Measurements from ENCODE around the gene NPAT. TPM values are rescaled to one million over a fixed set of nuclear protein-coding genes. Genes with fewer than 3 reads are reported as not detected.

Gene NPAT
- total RNA-seq, 1 experiment from 2014 or later = 14.9 TPM

- H3K27ac ChIP-seq (ENCODE audit: low read depth, low read length) = no peak overlapping the region
- no peaks in the 10 kb centered on the region for H3K27me3 ChIP-seq (ENCODE audit: insufficient read depth, low read length)
- intact Hi-C loops (cut with micrococcal nuclease) = no loop called here
- DNase-seq (ENCODE audit: low read depth, low spot score) (no peak), ATAC-seq (no peak)
- ChIA-PET RAD21 (ENCODE audit: low non-redundant PET in 1 of 2, low total read pairs in 2 of 2, uncharacterized antibody in 2 of 2, unreplicated experiment in 2 of 2) (no interaction called here), POLR2A (no interaction called here), CTCF (no interaction called here)
- peaks cover 33 to 38% of the 10 kb centered on the region in 2 experiments; a peak in 3 of 4 replicates for H3K36me3 ChIP-seq (ENCODE audit: control insufficient read depth in 1 of 2, insufficient read depth in 2 of 2, low read length in 2 of 2)
- no peak overlapping the region for H3K4me3 ChIP-seq (replicated peaks in 1 of 2; ENCODE audit: low read depth in 1 of 2, low read length in 2 of 2)
- no peaks in the 10 kb centered on the region; the same call in 1 of the 2 replicates for H4K20me1 ChIP-seq (ENCODE audit: insufficient read depth)
- H2AFZ ChIP-seq (ENCODE audit: low read depth, low read length, poor library complexity, severe bottlenecking) = no peak overlapping the region
- H3K79me2 ChIP-seq (ENCODE audit: insufficient read depth, low read length) = no peaks in the 10 kb centered on the region
- H3K4me2 ChIP-seq (ENCODE audit: low read length) = no peak overlapping the region
- H3K4me1 ChIP-seq (ENCODE audit: control insufficient read depth in 1 of 2, insufficient read depth in 2 of 2, low read length in 2 of 2) = no peaks in the 10 kb centered on the region
- TF ChIP-seq TCF7L2 (IDR thresholded peaks at IDR 0.05; ENCODE audit: borderline replicate concordance, extremely low read depth, insufficient read depth, insufficient read length) (no peak), ELF1 (IDR thresholded peaks at IDR 0.05; ENCODE audit: borderline replicate concordance, low read depth) (no peak), SIN3A (IDR thresholded peaks at IDR 0.05; ENCODE audit: low read depth) (no peak), YY1 (IDR thresholded peaks at IDR 0.05; ENCODE audit: extremely low read depth, insufficient replicate concordance, low read depth, low read length) (no peak), FOSL1 (IDR thresholded peaks at IDR 0.05; ENCODE audit: low read depth) (no peak), MAX (IDR thresholded peaks at IDR 0.05) (no peak), EGR1 (IDR thresholded peaks at IDR 0.05; ENCODE audit: low read depth) (no peak), JUND (IDR thresholded peaks at IDR 0.05) (no peak), CEBPB (IDR thresholded peaks at IDR 0.05; ENCODE audit: low read depth) (no peak), REST (IDR thresholded peaks at IDR 0.05; ENCODE audit: low read depth) (no peak), POLR2AphosphoS5 (IDR thresholded peaks at IDR 0.05; ENCODE audit: low read depth, low read length) (no peak), ATF3 (IDR thresholded peaks at IDR 0.05) (no peak), POLR2A (IDR thresholded peaks at IDR 0.05; ENCODE audit: borderline replicate concordance, extremely low read depth, insufficient read depth, insufficient read length) (no peak), CTCF (IDR thresholded peaks at IDR 0.05 in 2 of 3, conservative IDR thresholded peaks at IDR 0.05 in 1 of 3; ENCODE audit: borderline replicate concordance in 1 of 3, insufficient read depth in 1 of 3, low read depth in 2 of 3, low read length in 2 of 3) (no peak), CBX3 (IDR thresholded peaks at IDR 0.05; ENCODE audit: low read depth) (no peak)
- H3K9me3 ChIP-seq (ENCODE audit: control insufficient read depth in 1 of 2, insufficient read depth in 1 of 2, low read depth in 1 of 2, low read length in 2 of 2) = no peaks in the 10 kb centered on the region
- BruUV-seq (replicated peaks) = no TSS peak
- H3K9me2 ChIP-seq (ENCODE audit: insufficient read depth) = no peaks in the 10 kb centered on the region
- no peak overlapping the region for H3K9ac ChIP-seq (ENCODE audit: low read length)
These were observed 67.8 kb downstream of the NPAT start for GRCh38 chr11:108154591-108154990.
